Fibroblast of peridontal ligament (primary cell): Measurements from ENCODE around the gene RAD52.

Experiments
- DNase-seq: peaks from one replicate; pipeline ENCODE4 v3.0.0-alpha.2; 2010; ENCODE audit errors: extremely low read depth

The RAD52 gene

GRCh38 chr12:949453-950191 lies at the start of gene RAD52:
Gene RAD52 (minus strand): TSS chr12:949694. CDS start chr12:933058, 16,636 bp downstream.
- peak; percentile 99 for DNase-seq

- DNase-seq = no peak
Observed at GRCh38 chr12:998020-998874, 48.8 kb upstream of the RAD52 start.

- no peak for DNase-seq
Observed at GRCh38 chr12:997505-997904, 48.0 kb upstream of the RAD52 start.

- DNase-seq = no peak
Observed at GRCh38 chr12:996881-997280, 47.4 kb upstream of the RAD52 start.

- peak; percentile 28 for DNase-seq
Observed at GRCh38 chr12:992647-993046, 43.2 kb upstream of the RAD52 start.

- DNase-seq = peak; percentile 17
Observed at GRCh38 chr12:991350-992333, 42.1 kb upstream of the RAD52 start.

- peak; percentile 86 for DNase-seq
Observed at GRCh38 chr12:990661-991349, 41.3 kb upstream of the RAD52 start, which contains the start of gene ERC1. Gene ERC1 (plus strand): TSS chr12:991223. CDS start chr12:1027904, 36,681 bp downstream.

- peak; percentile 81 for DNase-seq
Observed at GRCh38 chr12:989751-990660, 40.5 kb upstream of the RAD52 start.

- no peak for DNase-seq
Observed at GRCh38 chr12:989051-989450, 39.6 kb upstream of the RAD52 start.

- DNase-seq = no peak
Observed at GRCh38 chr12:988646-989045, 39.2 kb upstream of the RAD52 start.

- DNase-seq = peak; percentile 46
Observed at GRCh38 chr12:981961-982360, 32.5 kb upstream of the RAD52 start.

- no peak for DNase-seq
Observed at GRCh38 chr12:981176-981828, 31.8 kb upstream of the RAD52 start.

- DNase-seq = no peak
Observed at GRCh38 chr12:979349-979748, 29.9 kb upstream of the RAD52 start.

GRCh38 chr12:977156-977555 lies 27.7 kb upstream of the RAD52 start:
- no peak for DNase-seq

- no peak for DNase-seq
Observed at GRCh38 chr12:976644-977043, 27.1 kb upstream of the RAD52 start.

- no peak for DNase-seq
Observed at GRCh38 chr12:974271-974862, 24.9 kb upstream of the RAD52 start.

- no peak for DNase-seq
Observed at GRCh38 chr12:971991-972390, 22.5 kb upstream of the RAD52 start.

GRCh38 chr12:969821-970220 lies 20.3 kb upstream of the RAD52 start:
- DNase-seq = no peak

- no peak for DNase-seq
Observed at GRCh38 chr12:968545-968944, 19.1 kb upstream of the RAD52 start.
